ENCODE measurements around the gene RDH13.

RDH13 gene

DNA sequence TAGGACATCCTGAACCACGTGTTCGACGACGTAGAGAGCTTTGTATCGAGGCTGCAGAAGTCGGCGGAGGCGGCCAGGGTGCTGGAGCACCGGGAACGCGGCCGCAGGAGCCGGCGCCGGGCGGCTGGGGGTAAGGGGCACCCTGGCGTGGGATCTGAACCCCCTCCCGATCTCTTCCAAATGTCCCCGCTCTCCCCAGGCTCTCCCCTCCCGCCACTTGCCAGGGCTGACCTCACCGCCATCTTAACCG, 18.7 kb upstream of the RDH13 start:
- TF ChIP-seq, protein P1, sequence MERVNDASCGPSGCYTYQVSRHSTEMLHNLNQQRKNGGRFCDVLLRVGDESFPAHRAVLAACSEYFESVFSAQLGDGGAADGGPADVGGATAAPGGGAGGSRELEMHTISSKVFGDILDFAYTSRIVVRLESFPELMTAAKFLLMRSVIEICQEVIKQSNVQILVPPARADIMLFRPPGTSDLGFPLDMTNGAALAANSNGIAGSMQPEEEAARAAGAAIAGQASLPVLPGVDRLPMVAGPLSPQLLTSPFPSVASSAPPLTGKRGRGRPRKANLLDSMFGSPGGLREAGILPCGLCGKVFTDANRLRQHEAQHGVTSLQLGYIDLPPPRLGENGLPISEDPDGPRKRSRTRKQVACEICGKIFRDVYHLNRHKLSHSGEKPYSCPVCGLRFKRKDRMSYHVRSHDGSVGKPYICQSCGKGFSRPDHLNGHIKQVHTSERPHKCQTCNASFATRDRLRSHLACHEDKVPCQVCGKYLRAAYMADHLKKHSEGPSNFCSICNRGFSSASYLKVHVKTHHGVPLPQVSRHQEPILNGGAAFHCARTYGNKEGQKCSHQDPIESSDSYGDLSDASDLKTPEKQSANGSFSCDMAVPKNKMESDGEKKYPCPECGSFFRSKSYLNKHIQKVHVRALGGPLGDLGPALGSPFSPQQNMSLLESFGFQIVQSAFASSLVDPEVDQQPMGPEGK (CRISPR knock-in tag; IDR thresholded peaks at IDR 0.05; ENCODE audit: borderline replicate concordance): no peak
- no peak for TF ChIP-seq OSR1 (CRISPR knock-in tag; IDR thresholded peaks at IDR 0.05)
- TF ChIP-seq, protein P2, sequence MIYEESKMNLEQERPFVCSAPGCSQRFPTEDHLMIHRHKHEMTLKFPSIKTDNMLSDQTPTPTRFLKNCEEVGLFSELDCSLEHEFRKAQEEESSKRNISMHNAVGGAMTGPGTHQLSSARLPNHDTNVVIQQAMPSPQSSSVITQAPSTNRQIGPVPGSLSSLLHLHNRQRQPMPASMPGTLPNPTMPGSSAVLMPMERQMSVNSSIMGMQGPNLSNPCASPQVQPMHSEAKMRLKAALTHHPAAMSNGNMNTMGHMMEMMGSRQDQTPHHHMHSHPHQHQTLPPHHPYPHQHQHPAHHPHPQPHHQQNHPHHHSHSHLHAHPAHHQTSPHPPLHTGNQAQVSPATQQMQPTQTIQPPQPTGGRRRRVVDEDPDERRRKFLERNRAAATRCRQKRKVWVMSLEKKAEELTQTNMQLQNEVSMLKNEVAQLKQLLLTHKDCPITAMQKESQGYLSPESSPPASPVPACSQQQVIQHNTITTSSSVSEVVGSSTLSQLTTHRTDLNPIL (CRISPR knock-in tag; IDR thresholded peaks at IDR 0.05; ENCODE audit: low read depth): no peak
- no peak for TF ChIP-seq ISL1 (CRISPR knock-in tag; IDR thresholded peaks at IDR 0.05)
- no peak for TF ChIP-seq ZNF565 (CRISPR knock-in tag; conservative IDR thresholded peaks at IDR 0.05; ENCODE audit: low read depth)
- TF ChIP-seq SNAI2 (CRISPR knock-in tag; IDR thresholded peaks at IDR 0.05): no peak
- TF ChIP-seq, protein P3, sequence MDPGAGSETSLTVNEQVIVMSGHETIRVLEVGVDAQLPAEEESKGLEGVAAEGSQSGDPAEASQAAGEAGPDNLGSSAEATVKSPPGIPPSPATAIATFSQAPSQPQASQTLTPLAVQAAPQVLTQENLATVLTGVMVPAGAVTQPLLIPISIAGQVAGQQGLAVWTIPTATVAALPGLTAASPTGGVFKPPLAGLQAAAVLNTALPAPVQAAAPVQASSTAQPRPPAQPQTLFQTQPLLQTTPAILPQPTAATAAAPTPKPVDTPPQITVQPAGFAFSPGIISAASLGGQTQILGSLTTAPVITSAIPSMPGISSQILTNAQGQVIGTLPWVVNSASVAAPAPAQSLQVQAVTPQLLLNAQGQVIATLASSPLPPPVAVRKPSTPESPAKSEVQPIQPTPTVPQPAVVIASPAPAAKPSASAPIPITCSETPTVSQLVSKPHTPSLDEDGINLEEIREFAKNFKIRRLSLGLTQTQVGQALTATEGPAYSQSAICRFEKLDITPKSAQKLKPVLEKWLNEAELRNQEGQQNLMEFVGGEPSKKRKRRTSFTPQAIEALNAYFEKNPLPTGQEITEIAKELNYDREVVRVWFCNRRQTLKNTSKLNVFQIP (CRISPR knock-in tag; IDR thresholded peaks at IDR 0.05; ENCODE audit: borderline replicate concordance, low read depth): no peak
- TF ChIP-seq ZNF70 (CRISPR knock-in tag; IDR thresholded peaks at IDR 0.05): no peak
- no peak for TF ChIP-seq ESRRG (CRISPR knock-in tag; IDR thresholded peaks at IDR 0.05)
- no peak for TF ChIP-seq ARNTL (CRISPR knock-in tag; IDR thresholded peaks at IDR 0.05; ENCODE audit: borderline replicate concordance, low read depth)
- TF ChIP-seq, protein P4, sequence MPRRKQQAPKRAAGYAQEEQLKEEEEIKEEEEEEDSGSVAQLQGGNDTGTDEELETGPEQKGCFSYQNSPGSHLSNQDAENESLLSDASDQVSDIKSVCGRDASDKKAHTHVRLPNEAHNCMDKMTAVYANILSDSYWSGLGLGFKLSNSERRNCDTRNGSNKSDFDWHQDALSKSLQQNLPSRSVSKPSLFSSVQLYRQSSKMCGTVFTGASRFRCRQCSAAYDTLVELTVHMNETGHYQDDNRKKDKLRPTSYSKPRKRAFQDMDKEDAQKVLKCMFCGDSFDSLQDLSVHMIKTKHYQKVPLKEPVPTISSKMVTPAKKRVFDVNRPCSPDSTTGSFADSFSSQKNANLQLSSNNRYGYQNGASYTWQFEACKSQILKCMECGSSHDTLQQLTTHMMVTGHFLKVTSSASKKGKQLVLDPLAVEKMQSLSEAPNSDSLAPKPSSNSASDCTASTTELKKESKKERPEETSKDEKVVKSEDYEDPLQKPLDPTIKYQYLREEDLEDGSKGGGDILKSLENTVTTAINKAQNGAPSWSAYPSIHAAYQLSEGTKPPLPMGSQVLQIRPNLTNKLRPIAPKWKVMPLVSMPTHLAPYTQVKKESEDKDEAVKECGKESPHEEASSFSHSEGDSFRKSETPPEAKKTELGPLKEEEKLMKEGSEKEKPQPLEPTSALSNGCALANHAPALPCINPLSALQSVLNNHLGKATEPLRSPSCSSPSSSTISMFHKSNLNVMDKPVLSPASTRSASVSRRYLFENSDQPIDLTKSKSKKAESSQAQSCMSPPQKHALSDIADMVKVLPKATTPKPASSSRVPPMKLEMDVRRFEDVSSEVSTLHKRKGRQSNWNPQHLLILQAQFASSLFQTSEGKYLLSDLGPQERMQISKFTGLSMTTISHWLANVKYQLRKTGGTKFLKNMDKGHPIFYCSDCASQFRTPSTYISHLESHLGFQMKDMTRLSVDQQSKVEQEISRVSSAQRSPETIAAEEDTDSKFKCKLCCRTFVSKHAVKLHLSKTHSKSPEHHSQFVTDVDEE (CRISPR knock-in tag; IDR thresholded peaks at IDR 0.05): no peak
- TF ChIP-seq, protein P5, sequence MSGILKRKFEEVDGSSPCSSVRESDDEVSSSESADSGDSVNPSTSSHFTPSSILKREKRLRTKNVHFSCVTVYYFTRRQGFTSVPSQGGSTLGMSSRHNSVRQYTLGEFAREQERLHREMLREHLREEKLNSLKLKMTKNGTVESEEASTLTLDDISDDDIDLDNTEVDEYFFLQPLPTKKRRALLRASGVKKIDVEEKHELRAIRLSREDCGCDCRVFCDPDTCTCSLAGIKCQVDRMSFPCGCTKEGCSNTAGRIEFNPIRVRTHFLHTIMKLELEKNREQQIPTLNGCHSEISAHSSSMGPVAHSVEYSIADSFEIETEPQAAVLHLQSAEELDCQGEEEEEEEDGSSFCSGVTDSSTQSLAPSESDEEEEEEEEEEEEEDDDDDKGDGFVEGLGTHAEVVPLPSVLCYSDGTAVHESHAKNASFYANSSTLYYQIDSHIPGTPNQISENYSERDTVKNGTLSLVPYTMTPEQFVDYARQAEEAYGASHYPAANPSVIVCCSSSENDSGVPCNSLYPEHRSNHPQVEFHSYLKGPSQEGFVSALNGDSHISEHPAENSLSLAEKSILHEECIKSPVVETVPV (CRISPR knock-in tag; IDR thresholded peaks at IDR 0.05): no peak
- TF ChIP-seq ZNF8 (CRISPR knock-in tag; IDR thresholded peaks at IDR 0.05): no peak
- no peak for TF ChIP-seq ZFP3 (CRISPR knock-in tag; IDR thresholded peaks at IDR 0.05)
- TF ChIP-seq TOX (CRISPR knock-in tag; IDR thresholded peaks at IDR 0.05; ENCODE audit: borderline replicate concordance): no peak
- TF ChIP-seq ZFP30 (CRISPR knock-in tag; IDR thresholded peaks at IDR 0.05): no peak
- no peak for TF ChIP-seq BACH2 (CRISPR knock-in tag; IDR thresholded peaks at IDR 0.05; ENCODE audit: borderline replicate concordance)
- TF ChIP-seq GLIS3 (CRISPR knock-in tag; IDR thresholded peaks at IDR 0.05): no peak
- TF ChIP-seq ZC3H10 (CRISPR knock-in tag; IDR thresholded peaks at IDR 0.05): no peak
- no peak for TF ChIP-seq CSDC2 (CRISPR knock-in tag; IDR thresholded peaks at IDR 0.05)
- ATAC-seq: peak; percentile 5

DNA sequence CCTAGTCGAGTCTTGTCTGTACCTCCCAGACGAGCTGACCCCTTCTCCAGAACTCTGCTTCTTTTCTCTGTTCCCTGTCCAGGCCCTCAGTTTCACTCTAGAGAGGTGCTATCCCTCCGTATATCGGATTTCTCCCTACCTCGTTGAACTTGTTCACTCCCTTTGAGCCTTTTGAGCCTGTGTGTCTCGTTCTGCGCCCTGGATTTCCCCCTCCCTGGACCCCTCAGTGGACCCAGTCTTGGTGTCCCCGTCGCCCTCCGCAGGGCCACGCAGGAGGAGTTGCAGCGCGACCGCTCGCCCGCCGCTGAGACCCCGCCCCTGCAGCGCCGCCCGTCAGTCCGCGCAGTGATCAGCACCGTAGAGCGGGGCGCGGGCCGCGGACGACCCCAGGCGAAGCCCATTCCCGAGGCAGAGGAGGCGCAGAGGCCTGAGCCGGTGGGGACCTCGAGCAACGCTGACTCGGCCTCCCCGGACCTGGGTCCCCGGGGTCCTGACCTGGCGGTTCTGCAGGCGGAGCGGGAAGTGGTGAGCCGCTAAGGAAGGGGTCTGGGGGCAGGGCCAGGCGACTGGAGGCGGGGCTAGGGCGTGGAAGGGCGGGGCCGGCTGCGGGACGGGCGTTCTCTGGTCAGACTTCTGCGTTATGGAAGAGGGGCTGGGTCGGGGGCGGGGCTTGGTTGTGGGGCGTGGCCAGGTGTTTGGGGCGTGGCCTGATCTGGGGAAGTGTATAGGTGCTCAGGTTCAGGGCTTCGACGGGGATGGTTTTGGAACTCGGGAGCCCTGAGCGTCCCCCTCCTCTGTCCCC, 18.2 kb upstream of the RDH13 start:
- ATAC-seq: peak; percentile 82
- TF ChIP-seq SNAI2 (CRISPR knock-in tag; IDR thresholded peaks at IDR 0.05) (no peak), OSR1 (CRISPR knock-in tag; IDR thresholded peaks at IDR 0.05) (no peak), ZFP30 (CRISPR knock-in tag; IDR thresholded peaks at IDR 0.05) (no peak), TOX (CRISPR knock-in tag; IDR thresholded peaks at IDR 0.05; ENCODE audit: borderline replicate concordance) (no peak), ZFP3 (CRISPR knock-in tag; IDR thresholded peaks at IDR 0.05) (no peak), ZNF565 (CRISPR knock-in tag; conservative IDR thresholded peaks at IDR 0.05; ENCODE audit: low read depth) (no peak), PPARA (CRISPR knock-in tag; IDR thresholded peaks at IDR 0.05; ENCODE audit: borderline replicate concordance) (no peak), BACH2 (CRISPR knock-in tag; IDR thresholded peaks at IDR 0.05; ENCODE audit: borderline replicate concordance) (no peak), RARB (CRISPR knock-in tag; IDR thresholded peaks at IDR 0.05) (no peak), ZC3H10 (CRISPR knock-in tag; IDR thresholded peaks at IDR 0.05) (no peak), ESRRG (CRISPR knock-in tag; IDR thresholded peaks at IDR 0.05) (no peak), GLIS3 (CRISPR knock-in tag; IDR thresholded peaks at IDR 0.05) (no peak)
- TF ChIP-seq, protein P4 (CRISPR knock-in tag; IDR thresholded peaks at IDR 0.05): no peak
- TF ChIP-seq, protein P1 (CRISPR knock-in tag; IDR thresholded peaks at IDR 0.05; ENCODE audit: borderline replicate concordance): no peak
- TF ChIP-seq, protein P2 (CRISPR knock-in tag; IDR thresholded peaks at IDR 0.05; ENCODE audit: low read depth): no peak

Measured in SK-N-SH treated with all-trans-retinoic acid at 6 μM for 48 hours (cell line).